Right ventricle myocardium inferior (tissue), 1 donor: ENCODE measurements around the gene ABLIM2. TPM values are rescaled to one million over a fixed set of nuclear protein-coding genes. Genes with fewer than 3 reads are reported as not detected.
A peak's percentile ranks its signal among the peaks of the same experiment; 100 is the strongest.

Source experiments
- ATAC-seq: fragments of 200-7000 bp; cut with Tn5 transposase; one replicate; pipeline ENCODE4 v1.9.1; 2020; ENCODE audit warnings: mild to moderate bottlenecking, moderate library complexity
- DNase-seq: peaks from one replicate; pipeline ENCODE4 v3.0.0; 2021; ENCODE audit errors: missing footprints
- intact Hi-C: fragments of 100-400 bp; cut with DNase I; formaldehyde crosslinking; loops from one replicate; pipeline ENCODE4 v1.11.0; 2022
- total RNA-seq: library from RNA; stranded (reverse); fragmentation: NEBNext Ultra II Directional; extraction: Animal tissue kit (Norgen Biotek cat#: 25700); gene quantifications from one replicate; pipeline ENCODE4 v1.2.1, GENCODE V29; 2021
- donor health status: DM: no; HTN: yes; CAD: no; lungs with severe emphysema.

Gene ABLIM2
- total RNA-seq, 1 donor from 2014 or later: 24.9 TPM

DNA sequence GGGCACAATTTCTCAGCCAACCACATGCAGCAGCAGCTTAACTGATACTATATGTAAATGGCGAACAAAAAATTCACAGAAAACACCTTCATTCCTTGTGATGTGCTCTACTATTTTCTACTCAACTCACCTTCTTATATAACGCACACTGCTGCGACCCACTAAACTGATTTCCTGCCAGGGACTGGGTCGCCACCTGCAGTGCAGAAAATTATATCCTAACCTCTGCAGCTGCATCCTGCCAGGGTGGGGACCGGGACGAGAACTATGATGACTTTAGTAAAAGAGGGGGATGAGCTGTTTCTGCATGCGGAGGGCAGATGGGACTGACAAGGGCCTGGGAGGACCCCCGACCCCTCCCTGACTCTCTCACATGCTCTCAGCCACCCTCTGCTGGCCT is 27.4 kb downstream of the ABLIM2 start:
- DNase-seq: peak; percentile 51
- intact Hi-C loops: no loop called here

DNA sequence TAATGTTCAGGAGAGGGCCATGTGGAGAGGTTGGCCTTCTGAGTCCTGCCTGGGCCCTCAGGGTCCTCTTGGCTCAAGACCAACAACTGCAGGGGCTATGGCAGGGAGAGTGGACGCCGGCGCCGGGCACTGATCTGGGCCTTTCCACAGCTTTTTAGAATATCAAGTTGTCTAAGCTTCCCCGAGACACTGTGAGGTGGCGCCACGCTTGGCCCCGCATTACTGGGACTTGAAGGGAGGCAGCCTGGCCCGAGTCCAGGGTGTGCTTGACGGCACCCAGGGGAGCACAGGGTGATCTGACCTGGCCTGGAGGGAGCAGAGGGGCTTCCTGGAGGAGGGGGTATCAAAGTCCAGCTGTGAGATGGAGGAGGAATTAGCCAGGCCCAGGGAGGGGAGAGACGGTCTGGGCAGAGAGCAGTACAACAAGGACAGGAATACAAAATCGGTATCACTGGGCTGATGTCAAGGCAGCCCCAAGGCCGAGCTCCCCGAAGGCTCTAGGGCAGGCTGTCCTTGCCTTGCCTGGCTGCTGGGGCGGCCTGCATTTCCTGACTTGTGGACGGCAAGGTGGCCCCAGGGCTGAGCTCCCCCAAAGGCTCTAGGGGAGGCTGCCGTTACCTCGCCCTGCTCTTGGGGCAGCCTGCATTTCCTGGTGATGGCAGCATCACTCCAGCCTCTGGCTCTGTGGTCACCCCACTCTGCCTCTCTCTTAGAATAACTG is 28.1 kb downstream of the ABLIM2 start:
- intact Hi-C loops: no loop called here
- DNase-seq: peak; percentile 64

More for the DNA sequence above, 27.4 kb downstream of the ABLIM2 start:
- no peak for ATAC-seq

DNA sequence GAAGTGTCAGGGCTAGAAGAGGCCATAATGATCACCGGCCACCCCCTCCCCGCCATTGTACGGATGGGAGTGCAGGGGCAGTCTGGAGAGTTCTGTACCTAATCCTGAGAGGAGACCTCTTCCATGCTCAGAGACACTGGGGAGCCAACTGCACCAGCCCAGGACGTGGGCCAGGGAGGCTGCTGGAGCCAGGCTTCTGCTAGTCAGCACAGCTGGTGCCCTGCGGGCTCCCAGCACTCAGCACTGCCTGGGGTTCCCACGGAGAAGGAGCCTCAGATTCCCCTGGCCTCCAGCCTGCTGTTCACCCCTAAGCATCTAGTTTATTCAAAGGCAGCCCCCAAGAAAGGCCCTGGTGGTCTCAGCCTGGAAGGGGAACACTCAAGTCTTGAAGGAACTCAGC is 28.8 kb downstream of the ABLIM2 start:
- ATAC-seq: no peak
- intact Hi-C loops: no loop called here
- no peak for DNase-seq

More for the DNA sequence above, 28.1 kb downstream of the ABLIM2 start:
- no peak for ATAC-seq

DNA sequence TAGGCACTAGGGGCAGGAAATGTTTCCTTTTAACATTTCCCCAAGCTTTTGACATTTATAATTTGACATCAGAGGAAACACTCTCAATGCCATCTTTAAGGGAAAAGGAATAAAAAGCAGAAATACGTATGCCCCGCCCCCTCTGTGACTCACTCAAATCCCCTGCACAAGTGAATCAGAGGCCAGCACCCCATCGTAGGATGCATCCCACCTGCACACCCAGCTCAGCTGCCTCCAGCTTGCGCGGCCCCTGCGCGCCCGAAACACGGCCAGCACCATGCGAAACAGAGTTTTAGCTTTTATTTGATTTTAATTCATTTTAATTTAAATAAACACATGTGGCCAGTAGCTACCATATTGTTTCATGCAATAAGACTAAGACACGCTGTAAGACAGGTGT is 29.5 kb downstream of the ABLIM2 start:
- intact Hi-C loops: no loop called here
- ATAC-seq (no peak), DNase-seq (no peak)

DNA sequence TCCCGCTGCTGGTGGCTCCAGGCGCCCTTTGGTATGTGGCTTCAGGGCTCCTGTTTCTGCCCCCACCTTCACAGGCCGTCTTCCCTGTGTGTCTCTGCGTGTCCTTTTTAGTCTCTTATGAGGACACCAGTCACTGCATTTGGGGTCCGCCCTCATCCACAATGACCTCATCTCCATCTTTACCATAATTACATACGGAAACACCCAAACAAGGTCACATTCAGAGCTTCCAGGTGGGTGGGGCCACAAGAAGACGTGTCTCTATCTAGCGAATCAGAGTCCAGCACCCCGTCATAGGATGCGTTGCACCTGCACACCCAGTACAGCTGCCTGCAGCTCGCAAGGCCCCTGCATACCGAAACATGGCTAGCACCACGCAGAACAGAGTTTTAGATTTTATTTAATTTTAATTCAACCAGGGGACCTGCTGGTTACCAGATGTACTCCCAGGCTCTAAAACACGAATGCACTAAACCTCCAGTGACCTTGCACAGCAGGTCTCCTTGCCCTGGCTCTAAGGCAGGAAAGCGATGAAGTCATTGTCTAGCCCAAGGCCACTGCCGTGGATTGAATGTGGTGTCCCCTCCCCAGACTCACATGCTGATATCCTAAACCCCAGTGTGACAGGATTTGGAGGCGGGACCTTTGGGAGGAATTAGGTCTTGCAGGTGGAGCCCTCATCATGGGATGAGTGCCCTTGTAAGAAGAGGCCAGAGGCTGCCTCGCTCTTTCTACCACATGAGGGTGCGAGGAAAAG is 30.3 kb downstream of the ABLIM2 start:
- ATAC-seq: no peak
- peak; percentile 22 for DNase-seq
- intact Hi-C loops: no loop called here

DNA sequence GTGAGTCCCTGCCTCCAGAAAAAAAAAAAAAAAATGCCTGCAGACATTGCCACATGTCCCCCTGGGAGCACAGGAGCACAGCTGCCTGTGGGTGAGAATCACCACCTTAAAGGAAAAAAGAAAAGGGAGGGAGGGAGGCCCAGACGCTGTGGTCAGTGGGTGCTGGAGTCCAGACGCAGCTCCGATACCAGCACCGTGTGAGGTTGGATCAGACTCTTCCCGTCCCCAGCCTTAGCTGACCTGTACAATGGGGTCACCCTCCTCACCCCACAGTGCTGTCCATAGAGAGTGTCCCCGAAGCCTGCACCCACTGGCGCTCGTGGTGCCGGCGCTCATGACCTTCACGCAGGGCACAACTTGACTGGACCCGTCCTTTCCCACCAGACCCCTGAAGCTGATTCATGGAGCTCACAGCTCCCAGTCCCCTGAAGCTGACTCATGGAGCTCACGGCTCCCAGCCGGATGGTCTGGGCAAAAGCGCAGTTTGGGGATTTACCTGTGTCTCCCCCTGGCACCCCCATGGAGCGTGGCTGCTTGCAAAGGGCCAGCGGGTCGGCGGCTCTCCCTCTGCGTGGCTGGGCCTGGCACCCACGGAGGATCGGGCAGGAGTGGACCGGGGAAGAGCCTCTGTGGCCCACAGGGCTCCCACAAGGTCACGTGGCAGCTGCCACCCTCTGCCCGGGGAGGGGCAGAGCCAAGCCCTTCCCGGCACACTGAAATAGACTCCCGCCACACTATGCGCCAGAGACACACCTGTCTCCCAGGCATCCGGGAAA is 31.4 kb downstream of the ABLIM2 start:
- intact Hi-C loops: no loop called here
- no peak for ATAC-seq
- peak; percentile 48 for DNase-seq

DNA sequence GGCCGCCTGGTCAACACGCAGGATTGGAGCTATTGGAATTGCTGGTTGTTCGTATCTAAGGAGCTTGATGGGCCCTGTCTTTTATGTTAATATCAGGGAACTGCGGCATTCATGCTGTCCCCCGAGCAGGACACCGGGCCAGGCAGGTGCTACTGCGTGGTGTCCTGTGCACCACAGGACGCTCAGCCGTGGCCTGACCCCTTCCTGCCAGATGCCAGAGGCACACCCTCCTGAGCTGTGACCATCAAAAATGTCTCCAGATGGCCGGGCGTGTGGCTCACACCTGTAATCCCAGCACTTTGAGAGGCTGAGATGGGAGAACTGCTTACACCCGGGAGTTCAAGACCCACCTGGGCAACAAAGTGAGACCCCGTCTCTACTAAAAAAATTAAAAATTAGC is 32.1 kb downstream of the ABLIM2 start:
- DNase-seq (peak; percentile 43), ATAC-seq (no peak)
- intact Hi-C loops: no loop called here

DNA sequence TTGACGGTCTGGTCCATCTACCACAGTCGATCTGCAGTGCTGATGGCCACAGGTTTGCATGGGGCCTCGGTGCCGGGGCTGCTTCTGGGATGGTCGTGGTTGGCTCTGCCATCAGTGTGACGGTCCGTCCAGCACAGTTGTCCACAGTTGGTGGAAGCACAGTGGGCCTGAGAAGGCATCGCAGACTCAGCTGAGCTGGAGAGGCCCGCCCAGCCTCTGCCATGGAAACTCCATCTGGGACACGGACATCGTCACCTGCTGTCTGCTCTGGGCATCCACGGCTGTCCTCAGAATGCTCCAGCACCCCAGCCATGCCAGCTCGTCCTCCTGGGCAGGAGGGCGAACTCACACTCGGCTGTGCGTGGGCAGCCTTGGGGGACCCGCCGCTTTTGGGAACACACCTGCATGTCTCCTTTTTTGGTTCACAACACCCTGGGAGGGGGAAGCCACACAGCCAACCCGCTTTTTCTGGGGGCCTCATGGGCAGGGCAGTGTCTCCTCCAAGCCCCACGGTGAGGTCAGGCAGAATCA is 33.0 kb downstream of the ABLIM2 start:
- DNase-seq (peak; percentile 55), ATAC-seq (no peak)
- intact Hi-C loops: no loop called here

DNA sequence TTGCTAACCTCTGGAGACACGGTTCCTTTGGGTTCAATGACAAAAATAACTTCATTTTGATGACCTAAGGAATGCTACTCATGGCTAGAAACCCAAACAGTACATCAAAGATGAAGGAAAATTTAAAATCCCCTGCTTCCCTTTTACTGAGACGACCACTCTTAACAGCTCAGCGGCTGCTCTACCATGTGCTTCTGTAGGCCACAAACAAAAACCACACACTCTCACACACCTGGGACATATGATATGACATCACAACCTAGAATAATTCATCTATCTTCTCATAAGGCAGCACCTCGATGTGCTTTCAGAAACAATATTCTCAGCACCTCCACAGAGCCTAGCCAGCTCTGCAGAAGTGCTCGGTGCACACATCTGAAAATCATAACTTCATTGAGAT is 34.7 kb downstream of the ABLIM2 start:
- DNase-seq (peak; percentile 13), ATAC-seq (no peak)
- intact Hi-C loops: no loop called here

DNA sequence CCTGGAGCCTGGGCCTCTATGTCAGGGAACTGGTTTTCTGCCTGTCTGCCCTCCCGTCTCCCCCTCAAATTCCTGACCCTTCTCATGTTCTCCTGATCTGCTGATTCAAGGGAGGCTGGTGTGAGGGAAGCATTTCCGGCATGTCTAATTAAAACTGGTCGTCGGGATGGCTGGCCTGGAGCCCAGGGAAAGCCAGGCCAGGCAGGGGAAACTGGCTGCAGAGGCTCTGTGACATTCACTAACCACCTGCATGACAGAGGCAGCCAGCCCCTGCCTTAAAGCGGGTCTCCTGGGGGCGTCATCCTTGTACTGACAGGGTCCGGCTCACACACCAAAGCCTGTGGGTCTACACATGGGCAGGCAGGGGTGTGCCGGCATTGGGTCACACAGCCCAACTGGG is 35.2 kb downstream of the ABLIM2 start:
- ATAC-seq: peak; percentile 64
- intact Hi-C loops: no loop called here
- peak; percentile 72 for DNase-seq

DNA sequence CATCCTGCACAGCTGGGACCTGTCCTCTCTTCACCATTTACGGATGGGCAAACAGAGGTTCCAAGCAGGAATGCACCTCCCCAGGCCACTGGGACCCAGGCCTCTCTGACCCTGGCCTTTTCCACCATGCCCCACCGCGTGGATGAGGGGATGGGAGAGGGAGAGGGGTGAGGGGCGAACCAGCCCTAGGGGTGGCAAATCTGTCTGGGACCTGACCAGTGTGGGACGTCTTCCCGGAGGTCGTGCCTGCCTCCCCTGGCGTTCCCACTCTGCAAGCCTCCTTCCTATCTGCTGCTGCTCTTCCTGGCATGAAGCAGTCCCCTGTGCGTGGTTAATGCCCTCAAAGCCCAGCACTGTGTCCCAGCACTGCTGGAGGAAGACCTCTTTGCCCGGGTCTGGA is 35.9 kb downstream of the ABLIM2 start:
- intact Hi-C loops: no loop called here
- DNase-seq (peak; percentile 18), ATAC-seq (no peak)

DNA sequence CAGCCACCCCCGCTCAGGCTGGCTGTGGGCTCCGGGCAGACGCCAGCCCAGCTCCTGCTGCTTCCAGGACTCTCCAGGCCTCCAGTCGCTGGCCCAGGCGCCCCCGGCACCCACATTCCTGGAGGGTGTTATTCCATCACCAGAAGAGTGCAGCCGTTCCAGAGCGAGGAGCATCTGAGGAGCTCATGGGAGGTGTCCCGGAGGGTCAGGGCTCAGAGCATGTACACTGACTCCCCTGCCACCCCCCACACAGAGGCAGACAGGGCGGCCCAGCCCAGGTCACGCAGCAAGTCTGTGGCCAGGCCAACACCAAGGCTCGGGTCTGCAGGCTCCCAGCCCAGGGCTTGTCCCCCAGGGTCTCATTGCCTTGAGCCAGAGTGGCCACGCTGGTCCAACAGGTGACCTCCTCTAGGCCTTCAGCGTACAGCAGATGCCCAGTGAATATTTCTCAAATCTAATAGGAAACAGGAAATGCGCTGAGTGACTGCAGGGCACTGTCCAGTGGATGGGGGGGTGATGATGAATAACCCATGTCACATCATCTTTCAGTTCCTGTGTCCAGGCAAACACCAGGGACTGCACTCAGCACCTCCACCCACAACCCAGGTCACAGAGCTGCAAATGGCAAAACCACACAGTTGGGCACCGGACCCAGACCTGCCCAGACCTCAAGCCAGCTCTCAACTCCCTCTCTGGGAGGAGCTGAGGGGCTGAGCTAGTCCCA is 37.2 kb downstream of the ABLIM2 start:
- DNase-seq (peak; percentile 39), ATAC-seq (no peak)
- intact Hi-C loops: no loop called here

DNA sequence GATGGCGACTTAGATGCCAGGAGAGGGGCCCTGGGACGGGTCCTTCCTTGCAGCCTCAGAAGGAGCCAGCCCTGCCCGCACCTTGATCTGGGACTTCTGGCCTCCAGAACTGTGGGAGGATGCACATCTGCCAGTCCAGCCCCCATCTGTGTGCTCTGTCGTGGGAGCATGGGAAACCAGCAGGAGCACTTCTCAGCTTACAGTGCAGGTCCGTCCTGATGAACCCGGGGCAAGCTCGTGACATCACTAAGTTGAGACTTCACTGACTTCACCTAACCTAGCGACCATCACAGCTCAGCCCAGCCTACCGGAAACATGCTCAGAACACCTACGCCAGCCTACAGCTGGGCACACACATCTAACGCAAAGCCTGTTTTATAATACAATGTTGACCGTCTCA is 38.1 kb downstream of the ABLIM2 start:
- intact Hi-C loops: no loop called here
- DNase-seq: no peak

DNA sequence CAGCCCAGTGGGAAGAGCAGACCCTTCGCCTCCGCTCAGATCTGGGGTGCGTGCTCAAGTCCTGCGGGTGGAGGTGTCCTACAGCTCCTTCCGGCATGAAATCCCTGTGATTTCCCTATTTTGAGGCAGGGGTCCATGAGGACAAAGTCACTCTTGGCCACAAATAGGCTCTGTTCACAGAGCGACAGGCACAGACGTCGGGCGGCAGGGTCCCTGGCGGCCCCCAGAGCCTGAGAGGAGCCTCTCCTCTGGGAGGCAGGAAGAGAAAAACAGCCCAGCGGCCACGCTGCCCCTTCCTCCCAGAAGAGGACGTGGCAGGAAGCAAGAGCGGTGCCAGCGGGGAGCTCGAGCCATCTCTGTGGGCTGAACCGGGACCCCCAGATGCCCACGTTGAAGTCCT is 38.7 kb downstream of the ABLIM2 start:
- intact Hi-C loops: no loop called here
- ATAC-seq (no peak), DNase-seq (no peak)

More for the DNA sequence above, 38.1 kb downstream of the ABLIM2 start:
- ATAC-seq: no peak

DNA sequence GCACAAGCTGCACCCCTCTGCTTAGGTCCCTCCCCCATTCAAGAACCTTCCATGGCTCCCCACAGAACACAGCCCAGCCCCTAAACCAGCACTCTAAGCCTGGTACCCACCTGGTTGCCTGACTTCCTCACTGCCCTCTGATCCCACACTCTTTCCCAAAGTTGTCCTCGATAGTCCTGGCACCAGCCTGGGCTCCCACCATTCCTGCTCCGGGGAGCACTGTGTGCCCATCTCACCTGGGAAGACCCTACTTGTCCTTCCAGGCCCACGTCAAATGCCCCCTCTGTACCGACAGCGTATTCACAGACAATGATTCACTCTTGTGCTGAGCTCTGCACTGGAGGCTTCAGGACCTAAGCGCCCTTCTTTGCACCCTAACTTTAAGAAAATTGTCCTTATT is 40.1 kb downstream of the ABLIM2 start:
- ATAC-seq: no peak

DNA sequence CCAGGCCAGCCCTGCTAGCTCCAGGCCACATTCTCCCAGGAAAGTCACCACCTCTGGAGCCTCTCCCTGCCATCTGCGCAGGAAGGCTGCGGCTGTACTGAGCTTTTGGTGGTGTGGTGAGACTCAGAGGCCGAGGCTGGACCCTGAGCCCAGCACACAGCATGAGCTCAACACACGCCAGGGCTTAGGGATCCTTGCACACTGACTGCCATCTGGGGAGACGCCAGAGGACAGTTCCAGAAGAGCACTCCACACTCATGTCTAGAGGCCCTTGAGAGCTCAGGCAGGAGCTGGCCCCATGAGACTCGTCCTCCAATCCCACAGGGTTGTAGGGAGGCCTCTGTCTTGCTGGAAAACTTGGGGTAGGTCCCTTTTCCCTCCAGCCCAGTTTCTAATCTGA is 40.6 kb downstream of the ABLIM2 start:
- intact Hi-C loops: no loop called here
- ATAC-seq (no peak), DNase-seq (peak; percentile 45)

More for the DNA sequence above, 40.1 kb downstream of the ABLIM2 start:
- DNase-seq: peak; percentile 60
- intact Hi-C loops: no loop called here

DNA sequence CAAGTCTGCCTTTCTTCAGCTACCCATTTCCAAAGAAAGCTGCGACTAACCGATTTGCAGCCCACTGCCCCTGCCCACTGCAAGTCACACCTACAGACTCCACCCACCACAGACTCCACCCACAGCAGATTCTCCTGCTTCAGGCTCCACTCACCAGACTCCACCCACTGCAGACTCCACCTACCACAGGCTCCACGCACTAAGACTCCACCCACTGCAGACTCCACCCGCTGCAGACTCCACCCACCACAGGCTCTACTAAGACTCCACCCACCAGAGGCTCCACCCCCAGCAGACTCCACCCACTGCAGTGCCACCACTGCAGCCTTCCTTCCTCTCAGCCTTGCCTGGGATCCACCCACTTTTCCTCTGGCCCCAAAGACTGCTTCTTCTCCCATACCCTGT is 41.3 kb downstream of the ABLIM2 start:
- DNase-seq: peak; percentile 60
- peak; percentile 55 for ATAC-seq
- intact Hi-C loops: no loop called here

DNA sequence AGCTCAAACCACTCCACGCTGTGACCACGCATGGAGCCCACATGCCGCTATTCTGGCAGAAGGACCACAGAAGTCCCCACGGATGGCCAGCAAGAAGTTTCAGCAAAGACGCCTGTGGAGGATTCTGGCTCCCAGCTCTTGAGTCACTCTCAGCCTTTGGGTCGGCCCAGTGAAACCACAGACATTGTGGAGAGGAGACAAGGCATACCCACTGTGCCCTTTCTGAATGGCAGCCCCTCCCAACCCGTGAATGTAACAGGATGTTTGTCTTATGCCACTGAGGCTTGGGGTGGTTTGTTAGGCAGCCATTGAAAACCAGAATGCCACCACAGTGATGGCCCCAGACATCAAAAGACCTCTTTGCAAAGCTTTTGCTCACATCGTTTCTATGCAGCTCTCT is 42.7 kb downstream of the ABLIM2 start:
- intact Hi-C loops: no loop called here
- ATAC-seq (no peak), DNase-seq (peak; percentile 37)

DNA sequence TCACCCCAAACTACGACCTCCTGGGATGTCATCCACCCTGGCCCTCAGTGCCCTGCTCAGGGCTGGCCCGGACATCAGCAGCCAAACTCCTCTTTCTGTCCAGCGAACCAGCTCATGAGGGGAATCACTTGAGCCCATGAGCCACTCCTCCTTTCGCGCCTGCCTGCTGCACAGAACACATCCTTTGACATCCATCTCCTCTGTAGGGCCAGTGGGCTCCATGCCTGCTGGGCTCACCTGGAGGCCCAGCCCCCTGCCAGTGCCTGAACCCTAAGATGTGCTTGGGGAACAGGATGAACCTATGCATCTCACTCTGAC is 43.5 kb downstream of the ABLIM2 start:
- intact Hi-C loops: no loop called here
- DNase-seq (peak; percentile 33), ATAC-seq (no peak)
